ENCODE measurements around the gene ANO9. TPM values are rescaled to one million over a fixed set of nuclear protein-coding genes. Genes with fewer than 3 reads are reported as not detected.
A peak's percentile ranks its signal among the peaks of the same experiment; 100 is the strongest.

ANO9 gene
- total RNA-seq, 3 donors from 2014 or later (not counting 1 experiment from before 2014, with no cell fraction given): 15.1 to 21.3 (median 15.1) TPM

GRCh38 chr11:452916-453527 lies 11.2 kb upstream of the ANO9 start:
- DNase-seq (no peak), ATAC-seq (no peak)
- H3K4me1 ChIP-seq (ENCODE audit: control insufficient read depth, insufficient read depth, low read length): peaks cover 54% of the 10 kb centered on the region
- Mint-ChIP-seq H3K4me1 (peaks cover 29 to 49% of the 10 kb centered on the region in 2 donors), H3K27ac (no peak overlapping the region), H3K9me3 (no peaks in the 10 kb centered on the region), H3K36me3 (no peaks in the 10 kb centered on the region), H3K27me3 (ENCODE audit: low read depth in 2 of 2) (no peaks in the 10 kb centered on the region), H3K4me3 (no peak overlapping the region)
- intact Hi-C loops (cut with micrococcal nuclease): no loop called here
- WGBS (ENCODE audit: insufficient coverage): 91% methylated on average over 19 of the region's 19 CpGs
- no peaks in the 10 kb centered on the region for H3K9me3 ChIP-seq (ENCODE audit: control insufficient read depth, insufficient read depth, low read length)
- H3K27me3 ChIP-seq (ENCODE audit: control insufficient read depth, insufficient read depth, low read length): no peaks in the 10 kb centered on the region
- no peak for TF ChIP-seq CTCF (IDR thresholded peaks at IDR 0.05)
- no peak overlapping the region for H3K27ac ChIP-seq (ENCODE audit: low read length)
- H3K4me3 ChIP-seq (ENCODE audit: low read length): no peak overlapping the region
- H3K36me3 ChIP-seq (ENCODE audit: control insufficient read depth, insufficient read depth, low read length): peaks cover 11% of the 10 kb centered on the region

- Mint-ChIP-seq H3K4me1 (peaks cover 22 to 43% of the 10 kb centered on the region in 2 donors), H3K4me3 (no peak overlapping the region), H3K36me3 (no peaks in the 10 kb centered on the region), H3K9me3 (no peaks in the 10 kb centered on the region), H3K27ac (no peak overlapping the region), H3K27me3 (ENCODE audit: low read depth in 2 of 2) (no peaks in the 10 kb centered on the region)
- intact Hi-C loops (cut with micrococcal nuclease): no loop called here
- 94% methylated on average over 12 of the region's 12 CpGs for WGBS (ENCODE audit: insufficient coverage)
- Histone ChIP-seq H3K27ac (ENCODE audit: low read length) (no peak overlapping the region), H3K36me3 (ENCODE audit: control insufficient read depth, insufficient read depth, low read length) (peaks cover 11% of the 10 kb centered on the region), H3K4me3 (ENCODE audit: low read length) (no peak overlapping the region), H3K9me3 (ENCODE audit: control insufficient read depth, insufficient read depth, low read length) (no peaks in the 10 kb centered on the region), H3K27me3 (ENCODE audit: control insufficient read depth, insufficient read depth, low read length) (no peaks in the 10 kb centered on the region), H3K4me1 (ENCODE audit: control insufficient read depth, insufficient read depth, low read length) (peaks cover 52% of the 10 kb centered on the region)
- TF ChIP-seq CTCF (IDR thresholded peaks at IDR 0.05): no peak
- no peak for DNase-seq
- no peak for ATAC-seq
Measured at GRCh38 chr11:452203-452744, 10.5 kb upstream of the ANO9 start.

GRCh38 chr11:451738-452137 lies 9.9 kb upstream of the ANO9 start:
- no peak for TF ChIP-seq CTCF (IDR thresholded peaks at IDR 0.05)
- Histone ChIP-seq H3K4me3 (ENCODE audit: low read length) (no peak overlapping the region), H3K9me3 (ENCODE audit: control insufficient read depth, insufficient read depth, low read length) (no peaks in the 10 kb centered on the region), H3K36me3 (ENCODE audit: control insufficient read depth, insufficient read depth, low read length) (peaks cover 11% of the 10 kb centered on the region), H3K27ac (ENCODE audit: low read length) (no peak overlapping the region), H3K27me3 (ENCODE audit: control insufficient read depth, insufficient read depth, low read length) (no peaks in the 10 kb centered on the region), H3K4me1 (ENCODE audit: control insufficient read depth, insufficient read depth, low read length) (peaks cover 46% of the 10 kb centered on the region)
- Mint-ChIP-seq H3K9me3 (no peaks in the 10 kb centered on the region), H3K27ac (peak overlapping the region in 1 of 2 donors; percentile 89), H3K4me1 (peaks cover 17 to 37% of the 10 kb centered on the region in 2 donors), H3K36me3 (no peaks in the 10 kb centered on the region), H3K27me3 (ENCODE audit: low read depth in 2 of 2) (no peaks in the 10 kb centered on the region), H3K4me3 (peak overlapping the region; percentile 42)
- 97% methylated on average over 14 of the region's 14 CpGs for WGBS (ENCODE audit: insufficient coverage)
- intact Hi-C loops (cut with micrococcal nuclease): loop anchor here (2.0 kb wide), 3 partner anchors 37 to 55 kb away; partner anchors contain the start of genes RNH1 and SIGIRR
- DNase-seq: no peak
- ATAC-seq: no peak

All from natural killer cell (primary cell).